ENCODE measurements around the gene SCGB2A2.

Gene SCGB2A2

GRCh38 chr11:62269654-62270278 is at the start of gene SCGB2A2:
Gene SCGB2A2 (plus strand): TSS chr11:62270158. CDS start chr11:62270217, 59 bp downstream.
- Histone ChIP-seq H3K4me3 (ENCODE audit: low read depth, low read length) (no peak within 1 kb of the TSS), H3K9me3 (ENCODE audit: control insufficient read depth, insufficient read depth, low read length) (no peaks in the 10 kb centered on the region), H3K36me3 (ENCODE audit: control insufficient read depth, insufficient read depth, low read length) (no peaks in the 10 kb centered on the region), H3K27me3 (ENCODE audit: control insufficient read depth, insufficient read depth, low read length) (no peaks in the 10 kb centered on the region), H3K9ac (ENCODE audit: low read depth, low read length) (no peak within 1 kb of the TSS), H3K4me1 (ENCODE audit: control insufficient read depth, insufficient read depth, low read length) (no peaks in the 10 kb centered on the region)

- peaks cover 12% of the 10 kb centered on the region for H3K9me3 ChIP-seq (ENCODE audit: control insufficient read depth, insufficient read depth, low read length)
- no peaks in the 10 kb centered on the region for H3K4me1 ChIP-seq (ENCODE audit: control insufficient read depth, insufficient read depth, low read length)
- H3K9ac ChIP-seq (ENCODE audit: low read depth, low read length): no peak overlapping the region
- no peak overlapping the region for H3K4me3 ChIP-seq (ENCODE audit: low read depth, low read length)
- H3K27me3 ChIP-seq (ENCODE audit: control insufficient read depth, insufficient read depth, low read length): no peaks in the 10 kb centered on the region
- no peaks in the 10 kb centered on the region for H3K36me3 ChIP-seq (ENCODE audit: control insufficient read depth, insufficient read depth, low read length)
Measured at GRCh38 chr11:62221498-62221897, 48.5 kb upstream of the SCGB2A2 start.

- H3K9ac ChIP-seq (ENCODE audit: low read depth, low read length): no peak overlapping the region
- H3K4me1 ChIP-seq (ENCODE audit: control insufficient read depth, insufficient read depth, low read length): no peaks in the 10 kb centered on the region
- no peak overlapping the region for H3K4me3 ChIP-seq (ENCODE audit: low read depth, low read length)
- peaks cover 12% of the 10 kb centered on the region for H3K9me3 ChIP-seq (ENCODE audit: control insufficient read depth, insufficient read depth, low read length)
- H3K36me3 ChIP-seq (ENCODE audit: control insufficient read depth, insufficient read depth, low read length): no peaks in the 10 kb centered on the region
- no peaks in the 10 kb centered on the region for H3K27me3 ChIP-seq (ENCODE audit: control insufficient read depth, insufficient read depth, low read length)
Measured at GRCh38 chr11:62223095-62223494, 46.9 kb upstream of the SCGB2A2 start.

- H3K4me3 ChIP-seq (ENCODE audit: low read depth, low read length): no peak overlapping the region
- H3K36me3 ChIP-seq (ENCODE audit: control insufficient read depth, insufficient read depth, low read length): no peaks in the 10 kb centered on the region
- H3K4me1 ChIP-seq (ENCODE audit: control insufficient read depth, insufficient read depth, low read length): no peaks in the 10 kb centered on the region
- no peaks in the 10 kb centered on the region for H3K9me3 ChIP-seq (ENCODE audit: control insufficient read depth, insufficient read depth, low read length)
- H3K27me3 ChIP-seq (ENCODE audit: control insufficient read depth, insufficient read depth, low read length): no peaks in the 10 kb centered on the region
- no peak overlapping the region for H3K9ac ChIP-seq (ENCODE audit: low read depth, low read length)
Measured at GRCh38 chr11:62233730-62234129, 36.2 kb upstream of the SCGB2A2 start.

GRCh38 chr11:62236187-62236586 is 33.8 kb upstream of the SCGB2A2 start:
- Histone ChIP-seq H3K9me3 (ENCODE audit: control insufficient read depth, insufficient read depth, low read length) (no peaks in the 10 kb centered on the region), H3K9ac (ENCODE audit: low read depth, low read length) (no peak overlapping the region), H3K4me3 (ENCODE audit: low read depth, low read length) (no peak overlapping the region), H3K36me3 (ENCODE audit: control insufficient read depth, insufficient read depth, low read length) (no peaks in the 10 kb centered on the region), H3K27me3 (ENCODE audit: control insufficient read depth, insufficient read depth, low read length) (no peaks in the 10 kb centered on the region), H3K4me1 (ENCODE audit: control insufficient read depth, insufficient read depth, low read length) (no peaks in the 10 kb centered on the region)

- Histone ChIP-seq H3K36me3 (ENCODE audit: control insufficient read depth, insufficient read depth, low read length) (no peaks in the 10 kb centered on the region), H3K9ac (ENCODE audit: low read depth, low read length) (no peak overlapping the region), H3K27me3 (ENCODE audit: control insufficient read depth, insufficient read depth, low read length) (no peaks in the 10 kb centered on the region), H3K4me1 (ENCODE audit: control insufficient read depth, insufficient read depth, low read length) (peaks cover 3% of the 10 kb centered on the region), H3K9me3 (ENCODE audit: control insufficient read depth, insufficient read depth, low read length) (no peaks in the 10 kb centered on the region), H3K4me3 (ENCODE audit: low read depth, low read length) (no peak overlapping the region)
Measured at GRCh38 chr11:62237499-62237898, 32.5 kb upstream of the SCGB2A2 start.

GRCh38 chr11:62238151-62238550 is 31.8 kb upstream of the SCGB2A2 start:
- H3K27me3 ChIP-seq (ENCODE audit: control insufficient read depth, insufficient read depth, low read length): no peaks in the 10 kb centered on the region
- no peaks in the 10 kb centered on the region for H3K9me3 ChIP-seq (ENCODE audit: control insufficient read depth, insufficient read depth, low read length)
- H3K36me3 ChIP-seq (ENCODE audit: control insufficient read depth, insufficient read depth, low read length): no peaks in the 10 kb centered on the region
- H3K9ac ChIP-seq (ENCODE audit: low read depth, low read length): no peak overlapping the region
- peaks cover 3% of the 10 kb centered on the region for H3K4me1 ChIP-seq (ENCODE audit: control insufficient read depth, insufficient read depth, low read length)
- no peak overlapping the region for H3K4me3 ChIP-seq (ENCODE audit: low read depth, low read length)

- Histone ChIP-seq H3K9ac (ENCODE audit: low read depth, low read length) (no peak overlapping the region), H3K4me1 (ENCODE audit: control insufficient read depth, insufficient read depth, low read length) (peaks cover 3% of the 10 kb centered on the region), H3K27me3 (ENCODE audit: control insufficient read depth, insufficient read depth, low read length) (no peaks in the 10 kb centered on the region), H3K4me3 (ENCODE audit: low read depth, low read length) (no peak overlapping the region), H3K9me3 (ENCODE audit: control insufficient read depth, insufficient read depth, low read length) (no peaks in the 10 kb centered on the region), H3K36me3 (ENCODE audit: control insufficient read depth, insufficient read depth, low read length) (no peaks in the 10 kb centered on the region)
Measured at GRCh38 chr11:62241095-62241494, 28.9 kb upstream of the SCGB2A2 start.

GRCh38 chr11:62242021-62242420 is 27.9 kb upstream of the SCGB2A2 start, which contains the start of gene SCGB1D2:
Gene SCGB1D2 (plus strand): TSS chr11:62242239. CDS start chr11:62242308, 69 bp downstream.
- Histone ChIP-seq H3K9me3 (ENCODE audit: control insufficient read depth, insufficient read depth, low read length) (no peaks in the 10 kb centered on the region), H3K9ac (ENCODE audit: low read depth, low read length) (no peak within 1 kb of the TSS), H3K36me3 (ENCODE audit: control insufficient read depth, insufficient read depth, low read length) (no peaks in the 10 kb centered on the region), H3K4me3 (ENCODE audit: low read depth, low read length) (no peak within 1 kb of the TSS), H3K27me3 (ENCODE audit: control insufficient read depth, insufficient read depth, low read length) (no peaks in the 10 kb centered on the region), H3K4me1 (ENCODE audit: control insufficient read depth, insufficient read depth, low read length) (peaks cover 3% of the 10 kb centered on the region)

- Histone ChIP-seq H3K9ac (ENCODE audit: low read depth, low read length) (no peak overlapping the region), H3K9me3 (ENCODE audit: control insufficient read depth, insufficient read depth, low read length) (no peaks in the 10 kb centered on the region), H3K36me3 (ENCODE audit: control insufficient read depth, insufficient read depth, low read length) (no peaks in the 10 kb centered on the region), H3K4me3 (ENCODE audit: low read depth, low read length) (no peak overlapping the region), H3K27me3 (ENCODE audit: control insufficient read depth, insufficient read depth, low read length) (no peaks in the 10 kb centered on the region), H3K4me1 (ENCODE audit: control insufficient read depth, insufficient read depth, low read length) (peaks cover 3% of the 10 kb centered on the region)
Measured at GRCh38 chr11:62245271-62245753, 24.6 kb upstream of the SCGB2A2 start.

GRCh38 chr11:62251698-62252097 is 18.3 kb upstream of the SCGB2A2 start:
- no peak overlapping the region for H3K4me3 ChIP-seq (ENCODE audit: low read depth, low read length)
- no peaks in the 10 kb centered on the region for H3K36me3 ChIP-seq (ENCODE audit: control insufficient read depth, insufficient read depth, low read length)
- no peaks in the 10 kb centered on the region for H3K27me3 ChIP-seq (ENCODE audit: control insufficient read depth, insufficient read depth, low read length)
- H3K4me1 ChIP-seq (ENCODE audit: control insufficient read depth, insufficient read depth, low read length): no peaks in the 10 kb centered on the region
- no peaks in the 10 kb centered on the region for H3K9me3 ChIP-seq (ENCODE audit: control insufficient read depth, insufficient read depth, low read length)
- H3K9ac ChIP-seq (ENCODE audit: low read depth, low read length): no peak overlapping the region

GRCh38 chr11:62253999-62254542 is 15.9 kb upstream of the SCGB2A2 start:
- no peaks in the 10 kb centered on the region for H3K4me1 ChIP-seq (ENCODE audit: control insufficient read depth, insufficient read depth, low read length)
- H3K36me3 ChIP-seq (ENCODE audit: control insufficient read depth, insufficient read depth, low read length): no peaks in the 10 kb centered on the region
- no peaks in the 10 kb centered on the region for H3K27me3 ChIP-seq (ENCODE audit: control insufficient read depth, insufficient read depth, low read length)
- no peaks in the 10 kb centered on the region for H3K9me3 ChIP-seq (ENCODE audit: control insufficient read depth, insufficient read depth, low read length)
- no peak overlapping the region for H3K4me3 ChIP-seq (ENCODE audit: low read depth, low read length)
- no peak overlapping the region for H3K9ac ChIP-seq (ENCODE audit: low read depth, low read length)
